Measurements from ENCODE around the gene LUZP4. TPM values are rescaled to one million over a fixed set of nuclear protein-coding genes. Genes with fewer than 3 reads are reported as not detected.
A peak's percentile ranks its signal among the peaks of the same experiment; 100 is the strongest.
"Not testable (repeated sequence)": the region's sequence is repeated elsewhere in the genome, so short reads cannot be mapped to it uniquely, and the experiment has no call there.

Gene LUZP4
- total RNA-seq, 4 donors from 2014 or later: not detected

DNA sequence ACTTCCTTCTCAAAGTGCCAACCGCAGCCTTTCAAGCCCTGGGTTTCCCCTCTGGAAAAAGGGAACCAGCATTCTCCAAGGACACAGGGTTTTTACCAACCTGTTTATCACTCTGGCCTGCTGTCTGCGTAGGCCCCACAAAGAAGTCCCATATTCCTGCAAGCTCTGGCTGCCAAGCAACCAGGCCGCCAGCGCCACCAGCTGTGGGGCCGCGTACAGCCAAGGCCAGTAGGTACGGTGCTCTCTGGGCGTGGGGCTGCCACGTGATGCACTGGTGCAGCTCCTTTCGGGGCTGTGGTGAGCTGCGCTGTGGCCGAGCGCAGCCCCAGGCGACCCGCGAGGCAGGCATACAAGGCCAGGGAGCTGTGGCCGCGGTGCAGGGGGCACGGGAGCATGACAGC lies 22.1 kb downstream of the LUZP4 start:
- ATAC-seq (ENCODE audit: low FRiP score): no peak
- TF ChIP-seq, protein P1, sequence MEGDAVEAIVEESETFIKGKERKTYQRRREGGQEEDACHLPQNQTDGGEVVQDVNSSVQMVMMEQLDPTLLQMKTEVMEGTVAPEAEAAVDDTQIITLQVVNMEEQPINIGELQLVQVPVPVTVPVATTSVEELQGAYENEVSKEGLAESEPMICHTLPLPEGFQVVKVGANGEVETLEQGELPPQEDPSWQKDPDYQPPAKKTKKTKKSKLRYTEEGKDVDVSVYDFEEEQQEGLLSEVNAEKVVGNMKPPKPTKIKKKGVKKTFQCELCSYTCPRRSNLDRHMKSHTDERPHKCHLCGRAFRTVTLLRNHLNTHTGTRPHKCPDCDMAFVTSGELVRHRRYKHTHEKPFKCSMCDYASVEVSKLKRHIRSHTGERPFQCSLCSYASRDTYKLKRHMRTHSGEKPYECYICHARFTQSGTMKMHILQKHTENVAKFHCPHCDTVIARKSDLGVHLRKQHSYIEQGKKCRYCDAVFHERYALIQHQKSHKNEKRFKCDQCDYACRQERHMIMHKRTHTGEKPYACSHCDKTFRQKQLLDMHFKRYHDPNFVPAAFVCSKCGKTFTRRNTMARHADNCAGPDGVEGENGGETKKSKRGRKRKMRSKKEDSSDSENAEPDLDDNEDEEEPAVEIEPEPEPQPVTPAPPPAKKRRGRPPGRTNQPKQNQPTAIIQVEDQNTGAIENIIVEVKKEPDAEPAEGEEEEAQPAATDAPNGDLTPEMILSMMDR (IDR thresholded peaks at IDR 0.05): no peak
- no peak for DNase-seq (ENCODE audit: low spot score)

DNA sequence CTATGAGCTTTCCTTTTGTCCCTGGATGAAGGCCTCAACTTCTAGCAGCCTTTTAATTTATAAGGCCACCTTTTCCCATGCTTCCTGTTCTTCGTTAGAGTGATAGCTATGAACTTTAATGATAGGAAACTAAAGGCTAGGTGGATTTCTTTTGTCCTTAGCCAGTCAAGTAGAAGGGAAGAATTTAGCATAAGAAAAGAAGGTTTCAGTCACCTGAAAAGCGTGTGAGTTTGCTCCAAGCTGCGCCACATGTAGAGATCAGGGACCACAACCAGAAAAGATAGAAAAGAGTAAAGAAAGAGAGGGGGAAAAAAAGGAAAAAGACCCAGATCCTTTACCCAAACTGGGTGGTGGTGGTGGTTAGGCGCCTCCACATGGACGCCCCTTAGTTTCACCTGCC lies 28.6 kb downstream of the LUZP4 start:
- ATAC-seq (ENCODE audit: low FRiP score) (no peak), DNase-seq (ENCODE audit: low spot score) (no peak)
- TF ChIP-seq, protein P1 (IDR thresholded peaks at IDR 0.05): no peak

DNA sequence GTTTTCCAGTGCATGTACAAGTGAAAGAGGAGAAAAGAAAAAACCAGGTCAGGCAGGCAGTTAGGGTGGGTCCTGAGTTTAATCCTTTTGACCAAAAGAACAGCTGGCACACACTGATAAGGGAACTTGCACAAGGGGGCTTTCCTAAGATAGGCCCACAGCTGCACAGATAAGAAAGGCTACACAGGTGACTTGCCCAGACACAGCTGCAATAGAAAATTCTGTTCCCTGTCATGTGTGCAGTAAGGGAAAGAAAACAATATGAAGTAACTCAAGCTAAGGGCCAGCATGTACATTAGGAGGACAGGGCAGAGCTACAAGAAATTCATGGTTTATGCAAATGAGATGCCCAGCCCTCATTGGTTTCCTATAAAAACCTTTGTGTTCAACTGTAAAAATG lies 32.9 kb downstream of the LUZP4 start:
- TF ChIP-seq, protein P1 (IDR thresholded peaks at IDR 0.05): no peak
- ATAC-seq (ENCODE audit: low FRiP score) (no peak), DNase-seq (ENCODE audit: low spot score) (no peak)

DNA sequence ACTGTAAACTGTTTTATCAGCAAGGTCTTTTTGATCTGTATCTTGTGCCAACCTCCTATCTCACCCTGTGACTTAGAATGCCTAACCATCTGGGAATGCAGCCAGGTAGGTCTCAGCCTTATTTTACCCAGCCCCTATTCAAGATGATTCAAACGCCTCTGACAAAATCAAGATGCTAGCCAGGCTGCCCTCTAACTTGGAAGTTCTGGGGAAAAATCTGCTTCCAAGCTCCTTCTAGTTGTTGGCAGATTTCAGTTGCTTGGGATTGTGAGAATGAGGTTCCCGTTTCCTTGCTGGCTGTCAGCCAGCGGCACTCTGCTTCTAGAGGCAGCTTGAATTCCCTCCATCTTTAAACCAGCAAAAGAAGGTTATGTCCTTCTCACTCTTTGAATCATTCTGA lies 34.7 kb downstream of the LUZP4 start:
- TF ChIP-seq, protein P1 (IDR thresholded peaks at IDR 0.05): no peak
- ATAC-seq (ENCODE audit: low FRiP score) (no peak), DNase-seq (ENCODE audit: low spot score) (no peak)

- DNase-seq (ENCODE audit: low spot score); ATAC-seq (ENCODE audit: low FRiP score): not testable (repeated sequence)
These were observed 39.8 kb downstream of the LUZP4 start for GRCh38 chrX:115329282-115329681.

GRCh38 chrX:115330498-115331168 lies 41.1 kb downstream of the LUZP4 start:
- TF ChIP-seq, protein P1 (IDR thresholded peaks at IDR 0.05): peak in 1 of 3 donors; percentile 57
- DNase-seq (ENCODE audit: low spot score): no peak
- ATAC-seq (ENCODE audit: low FRiP score): peak; percentile 76

GRCh38 chrX:115332832-115333231 lies 43.3 kb downstream of the LUZP4 start:
- DNase-seq (ENCODE audit: low spot score) (no peak), ATAC-seq (ENCODE audit: low FRiP score) (no peak)
- TF ChIP-seq, protein P1 (IDR thresholded peaks at IDR 0.05): no peak
